ENCODE measurements around the gene TAF6.

The TAF6 gene

GRCh38 chr7:100154651-100155491, 35.7 kb upstream of the TAF6 start (continued):
- TF ChIP-seq HOXC10 (CRISPR knock-in tag; IDR thresholded peaks at IDR 0.05) (no peak), ZBTB26 (tag by site-specific recombination; optimal IDR thresholded peaks at IDR 0.05) (no peak), ZNF133 (tag by site-specific recombination; IDR thresholded peaks at IDR 0.05) (no peak), ZNF843 (tag by site-specific recombination; IDR thresholded peaks at IDR 0.05) (no peak), SP2 (tag by site-specific recombination; IDR thresholded peaks at IDR 0.05) (peak; percentile 29), ZNF623 (tag by site-specific recombination; IDR thresholded peaks at IDR 0.05) (no peak), ZNF785 (tag by site-specific recombination; IDR thresholded peaks at IDR 0.05) (no peak), ZFP41 (tag by site-specific recombination; IDR thresholded peaks at IDR 0.05; ENCODE audit: borderline replicate concordance) (no peak), ZSCAN16 (tag by site-specific recombination; IDR thresholded peaks at IDR 0.05) (no peak), ZNF202 (tag by site-specific recombination; IDR thresholded peaks at IDR 0.05; ENCODE audit: borderline replicate concordance) (no peak), ZNF404 (tag by site-specific recombination; IDR thresholded peaks at IDR 0.05) (no peak), ZNF677 (tag by site-specific recombination; IDR thresholded peaks at IDR 0.05) (no peak), SETDB1 (IDR thresholded peaks at IDR 0.05; ENCODE audit: insufficient read length, low read length) (no peak), ZNF24 (tag by site-specific recombination; IDR thresholded peaks at IDR 0.05) (no peak), ZNF670 (tag by site-specific recombination; IDR thresholded peaks at IDR 0.05; ENCODE audit: low read depth) (no peak), ZNF426 (tag by site-specific recombination; IDR thresholded peaks at IDR 0.05) (no peak), ZFP69B (tag by site-specific recombination; IDR thresholded peaks at IDR 0.05) (no peak), KLF9 (tag by site-specific recombination; IDR thresholded peaks at IDR 0.05; ENCODE audit: low read depth) (peak; percentile 51; the same call in 1 of the 2 replicates), REPIN1 (tag by site-specific recombination; IDR thresholded peaks at IDR 0.05; ENCODE audit: low read depth) (no peak), ZNF514 (tag by site-specific recombination; IDR thresholded peaks at IDR 0.05) (no peak), FEZF1 (tag by site-specific recombination; IDR thresholded peaks at IDR 0.05) (no peak), ZNF701 (tag by site-specific recombination; IDR thresholded peaks at IDR 0.05) (no peak), MEIS1 (CRISPR knock-in tag; IDR thresholded peaks at IDR 0.05; ENCODE audit: borderline replicate concordance) (no peak), ZNF2 (tag by site-specific recombination; IDR thresholded peaks at IDR 0.05) (no peak), ZNF548 (tag by site-specific recombination; IDR thresholded peaks at IDR 0.05) (no peak), ZNF214 (tag by site-specific recombination; IDR thresholded peaks at IDR 0.05; ENCODE audit: borderline replicate concordance) (no peak), ZNF132 (tag by site-specific recombination; IDR thresholded peaks at IDR 0.05; ENCODE audit: borderline replicate concordance) (no peak), GLIS2 (tag by site-specific recombination; IDR thresholded peaks at IDR 0.05) (peak; percentile 85), ZNF146 (tag by site-specific recombination; IDR thresholded peaks at IDR 0.05) (no peak), ZNF549 (tag by site-specific recombination; IDR thresholded peaks at IDR 0.05) (no peak)
- TF ChIP-seq, protein P1, sequence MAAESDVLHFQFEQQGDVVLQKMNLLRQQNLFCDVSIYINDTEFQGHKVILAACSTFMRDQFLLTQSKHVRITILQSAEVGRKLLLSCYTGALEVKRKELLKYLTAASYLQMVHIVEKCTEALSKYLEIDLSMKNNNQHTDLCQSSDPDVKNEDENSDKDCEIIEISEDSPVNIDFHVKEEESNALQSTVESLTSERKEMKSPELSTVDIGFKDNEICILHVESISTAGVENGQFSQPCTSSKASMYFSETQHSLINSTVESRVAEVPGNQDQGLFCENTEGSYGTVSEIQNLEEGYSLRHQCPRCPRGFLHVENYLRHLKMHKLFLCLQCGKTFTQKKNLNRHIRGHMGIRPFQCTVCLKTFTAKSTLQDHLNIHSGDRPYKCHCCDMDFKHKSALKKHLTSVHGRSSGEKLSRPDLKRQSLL (tag by site-specific recombination; IDR thresholded peaks at IDR 0.05) = no peak
- TF ChIP-seq, protein P2, sequence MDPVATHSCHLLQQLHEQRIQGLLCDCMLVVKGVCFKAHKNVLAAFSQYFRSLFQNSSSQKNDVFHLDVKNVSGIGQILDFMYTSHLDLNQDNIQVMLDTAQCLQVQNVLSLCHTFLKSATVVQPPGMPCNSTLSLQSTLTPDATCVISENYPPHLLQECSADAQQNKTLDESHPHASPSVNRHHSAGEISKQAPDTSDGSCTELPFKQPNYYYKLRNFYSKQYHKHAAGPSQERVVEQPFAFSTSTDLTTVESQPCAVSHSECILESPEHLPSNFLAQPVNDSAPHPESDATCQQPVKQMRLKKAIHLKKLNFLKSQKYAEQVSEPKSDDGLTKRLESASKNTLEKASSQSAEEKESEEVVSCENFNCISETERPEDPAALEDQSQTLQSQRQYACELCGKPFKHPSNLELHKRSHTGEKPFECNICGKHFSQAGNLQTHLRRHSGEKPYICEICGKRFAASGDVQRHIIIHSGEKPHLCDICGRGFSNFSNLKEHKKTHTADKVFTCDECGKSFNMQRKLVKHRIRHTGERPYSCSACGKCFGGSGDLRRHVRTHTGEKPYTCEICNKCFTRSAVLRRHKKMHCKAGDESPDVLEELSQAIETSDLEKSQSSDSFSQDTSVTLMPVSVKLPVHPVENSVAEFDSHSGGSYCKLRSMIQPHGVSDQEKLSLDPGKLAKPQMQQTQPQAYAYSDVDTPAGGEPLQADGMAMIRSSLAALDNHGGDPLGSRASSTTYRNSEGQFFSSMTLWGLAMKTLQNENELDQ (tag by site-specific recombination; IDR thresholded peaks at IDR 0.05; ENCODE audit: low read depth) = no peak
- TF ChIP-seq, protein P3, sequence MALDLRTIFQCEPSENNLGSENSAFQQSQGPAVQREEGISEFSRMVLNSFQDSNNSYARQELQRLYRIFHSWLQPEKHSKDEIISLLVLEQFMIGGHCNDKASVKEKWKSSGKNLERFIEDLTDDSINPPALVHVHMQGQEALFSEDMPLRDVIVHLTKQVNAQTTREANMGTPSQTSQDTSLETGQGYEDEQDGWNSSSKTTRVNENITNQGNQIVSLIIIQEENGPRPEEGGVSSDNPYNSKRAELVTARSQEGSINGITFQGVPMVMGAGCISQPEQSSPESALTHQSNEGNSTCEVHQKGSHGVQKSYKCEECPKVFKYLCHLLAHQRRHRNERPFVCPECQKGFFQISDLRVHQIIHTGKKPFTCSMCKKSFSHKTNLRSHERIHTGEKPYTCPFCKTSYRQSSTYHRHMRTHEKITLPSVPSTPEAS (tag by site-specific recombination; IDR thresholded peaks at IDR 0.05) = no peak
- TF ChIP-seq, protein P4, sequence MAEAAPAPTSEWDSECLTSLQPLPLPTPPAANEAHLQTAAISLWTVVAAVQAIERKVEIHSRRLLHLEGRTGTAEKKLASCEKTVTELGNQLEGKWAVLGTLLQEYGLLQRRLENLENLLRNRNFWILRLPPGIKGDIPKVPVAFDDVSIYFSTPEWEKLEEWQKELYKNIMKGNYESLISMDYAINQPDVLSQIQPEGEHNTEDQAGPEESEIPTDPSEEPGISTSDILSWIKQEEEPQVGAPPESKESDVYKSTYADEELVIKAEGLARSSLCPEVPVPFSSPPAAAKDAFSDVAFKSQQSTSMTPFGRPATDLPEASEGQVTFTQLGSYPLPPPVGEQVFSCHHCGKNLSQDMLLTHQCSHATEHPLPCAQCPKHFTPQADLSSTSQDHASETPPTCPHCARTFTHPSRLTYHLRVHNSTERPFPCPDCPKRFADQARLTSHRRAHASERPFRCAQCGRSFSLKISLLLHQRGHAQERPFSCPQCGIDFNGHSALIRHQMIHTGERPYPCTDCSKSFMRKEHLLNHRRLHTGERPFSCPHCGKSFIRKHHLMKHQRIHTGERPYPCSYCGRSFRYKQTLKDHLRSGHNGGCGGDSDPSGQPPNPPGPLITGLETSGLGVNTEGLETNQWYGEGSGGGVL (tag by site-specific recombination; IDR thresholded peaks at IDR 0.05) = no peak

All from HEK293 (cell line).